HG02870 (cell line): Measurements from ENCODE around the gene GPC5.
"Not testable (repeated sequence)": the region's sequence is repeated elsewhere in the genome, so short reads cannot be mapped to it uniquely, and the experiment has no call there.

Experiments
- ATAC-seq: cut with Tn5 transposase; IDR thresholded peaks from one replicate; pipeline ENCODE4 v1.9.1; 2021; ENCODE audit warnings: mild to moderate bottlenecking, moderate library complexity; ENCODE audit not compliant: unreplicated experiment

Gene GPC5

DNA sequence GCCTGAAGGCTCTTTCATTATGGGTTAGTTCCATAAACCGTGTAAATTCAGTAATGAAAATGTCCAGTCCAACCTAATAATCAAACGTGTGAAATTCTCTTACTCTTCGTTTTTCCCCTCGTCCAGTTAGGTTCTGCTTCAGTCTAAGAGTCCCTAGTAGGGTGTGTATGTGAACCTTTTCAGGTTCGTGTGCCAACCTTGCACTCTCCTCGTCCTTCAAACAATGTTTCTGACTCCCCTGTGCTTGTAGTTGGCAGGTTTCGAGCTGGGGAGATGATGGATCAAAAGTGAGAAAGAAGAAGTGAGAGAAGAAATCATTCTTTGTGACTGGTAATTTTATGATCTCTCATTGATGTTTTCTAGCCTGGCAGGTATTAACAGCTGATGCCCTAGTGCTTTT is 366.1 kb downstream of the GPC5 start:
- no peak for ATAC-seq

DNA sequence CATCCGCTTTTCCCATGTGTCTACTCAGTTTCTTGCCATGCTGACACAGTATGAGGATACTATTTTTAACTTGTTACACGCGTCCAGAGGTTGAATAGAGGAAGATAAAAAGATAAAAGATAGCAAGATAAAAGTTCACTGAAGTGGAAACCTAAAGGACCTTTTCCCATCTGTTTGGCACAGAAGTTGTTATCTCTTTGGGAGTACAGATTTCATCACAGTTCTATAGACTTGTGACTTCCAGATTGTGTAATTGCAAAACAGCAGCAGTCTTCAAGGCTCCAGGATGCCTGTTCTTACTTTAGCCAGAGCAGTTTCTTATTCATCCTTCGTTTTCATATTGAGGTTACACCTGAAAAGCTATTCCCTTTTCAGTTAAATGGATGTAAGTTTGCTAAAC is 369.2 kb downstream of the GPC5 start:
- ATAC-seq, result no peak

DNA sequence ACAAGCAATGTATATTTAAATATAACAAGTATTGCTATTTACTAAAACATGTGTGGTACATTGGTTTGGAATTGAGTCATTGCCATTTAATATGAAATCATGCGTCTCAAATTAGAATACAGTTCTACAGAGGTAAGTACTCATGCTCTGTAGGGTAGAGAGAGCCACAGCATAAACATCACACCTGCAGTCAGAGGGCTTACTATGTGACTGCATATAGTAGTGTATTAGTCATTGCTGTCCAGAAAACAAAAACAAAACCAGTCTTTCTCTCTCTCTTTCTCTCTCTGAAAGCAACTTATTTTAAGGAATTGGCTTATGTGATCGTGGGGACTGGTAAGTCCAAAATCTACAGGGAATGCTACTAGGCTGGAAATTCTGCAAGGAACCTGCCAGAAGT is 370.3 kb downstream of the GPC5 start:
- ATAC-seq, result no peak

DNA sequence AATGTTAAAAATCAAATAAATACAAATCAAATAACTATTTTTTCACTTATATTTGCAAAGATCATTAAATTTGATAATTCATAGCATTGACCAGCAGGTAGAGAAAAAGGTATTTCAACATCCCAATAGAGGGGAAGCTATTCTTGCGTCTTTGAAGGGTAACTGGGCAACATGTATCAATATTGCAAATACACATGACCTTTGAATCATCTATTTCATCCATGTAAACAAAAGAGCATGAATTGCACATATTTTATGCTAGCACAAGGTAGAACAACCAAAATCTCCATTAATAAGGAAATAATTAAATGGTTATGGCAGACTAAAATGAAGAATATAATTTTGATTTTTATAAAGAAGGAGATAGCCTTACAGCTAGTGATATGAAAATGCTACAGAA is 372.8 kb downstream of the GPC5 start:
- ATAC-seq, result no peak

DNA sequence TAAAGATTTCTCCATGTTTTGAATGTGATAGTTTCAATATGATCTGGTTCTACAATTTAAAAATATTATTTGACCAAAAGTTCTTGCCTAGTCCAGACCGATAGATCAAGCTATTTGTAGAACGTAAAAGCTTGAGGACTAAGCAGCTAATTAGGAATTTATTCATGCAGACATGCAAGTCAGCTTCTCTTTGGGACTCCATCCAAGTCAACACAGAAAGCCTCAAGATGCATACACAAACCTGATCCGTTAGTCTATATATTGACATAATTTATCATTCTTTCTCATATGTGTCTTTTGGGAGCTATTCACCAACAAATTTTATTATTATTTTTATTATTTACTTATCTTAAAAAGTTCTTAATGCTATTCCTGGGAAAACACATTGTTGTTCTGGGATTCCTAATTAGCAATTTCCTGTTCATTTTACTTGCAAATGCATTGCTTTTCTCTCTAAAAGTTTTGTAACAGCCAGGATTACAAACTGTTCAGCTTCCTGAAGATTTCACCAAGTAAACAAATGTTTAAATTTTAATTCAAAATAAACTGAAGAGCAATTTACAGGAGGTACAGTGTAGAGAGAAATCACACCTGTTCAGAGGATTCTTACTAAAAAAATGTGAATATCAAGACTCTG is 375.3 kb downstream of the GPC5 start:
- ATAC-seq, result no peak

DNA sequence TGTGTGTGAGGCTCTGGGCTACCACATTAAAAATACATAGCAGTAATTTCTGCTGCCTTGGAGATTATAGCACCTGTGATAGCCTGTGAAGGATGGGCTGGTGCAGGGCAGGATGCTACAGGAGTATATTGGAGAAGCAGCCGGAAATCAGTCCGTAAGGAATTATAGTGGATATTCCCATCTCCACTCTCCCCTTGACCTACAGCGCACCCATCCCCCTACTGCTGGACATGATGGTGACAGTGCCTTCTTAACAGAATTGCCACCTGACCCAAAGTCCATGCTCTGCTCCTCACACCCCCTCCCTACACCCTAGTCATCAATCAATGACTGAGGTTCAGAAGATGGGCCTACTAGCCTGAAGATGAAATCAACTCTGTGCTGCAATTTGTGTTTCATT is 376.0 kb downstream of the GPC5 start:
- no peak for ATAC-seq

DNA sequence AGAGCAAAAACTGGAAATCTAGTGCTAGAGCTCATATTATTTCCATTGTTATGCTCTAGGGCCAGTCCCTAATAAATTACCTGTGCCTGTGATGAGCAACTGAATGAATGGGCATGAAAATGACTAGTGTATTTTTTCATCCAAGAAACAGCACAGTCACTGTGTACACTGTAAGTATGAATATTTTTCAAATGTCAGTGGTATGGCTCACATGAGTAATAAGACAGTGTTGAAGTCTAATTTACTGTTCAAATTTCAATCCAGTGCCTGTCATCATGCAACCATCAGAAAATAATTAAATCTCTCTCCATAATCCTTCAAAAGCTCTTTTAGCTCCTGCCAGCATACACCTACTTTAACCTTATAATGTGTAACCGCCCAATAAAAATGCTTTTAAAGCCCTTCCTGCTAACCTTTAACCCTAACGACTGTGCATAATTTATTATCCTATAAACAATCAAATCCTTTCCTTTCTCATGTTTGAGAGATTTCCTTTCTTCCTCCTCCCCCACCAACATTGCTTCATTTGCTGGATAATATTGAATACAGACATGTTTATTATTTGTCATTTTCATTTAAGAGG is 378.3 kb downstream of the GPC5 start:
- no peak for ATAC-seq

DNA sequence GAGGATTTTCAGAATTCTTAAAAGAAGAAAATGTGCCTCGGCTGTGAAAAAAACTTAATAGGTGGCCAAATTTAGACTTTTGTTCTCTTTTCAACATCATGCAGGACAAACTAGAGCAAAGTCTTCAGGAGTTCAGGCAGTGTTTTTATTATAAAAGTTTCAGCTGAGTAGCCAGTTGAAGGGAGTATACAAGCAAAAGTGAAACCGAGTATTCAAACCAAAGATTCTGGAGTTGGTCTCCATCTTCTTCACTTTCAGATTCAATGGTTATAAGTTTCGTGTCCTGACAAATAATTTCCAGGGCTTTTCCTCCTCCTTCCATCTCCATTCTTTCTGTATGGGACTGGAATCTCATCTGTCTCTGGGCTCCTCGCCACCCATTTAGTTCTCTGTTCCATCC is 379.7 kb downstream of the GPC5 start:
- ATAC-seq, result no peak

DNA sequence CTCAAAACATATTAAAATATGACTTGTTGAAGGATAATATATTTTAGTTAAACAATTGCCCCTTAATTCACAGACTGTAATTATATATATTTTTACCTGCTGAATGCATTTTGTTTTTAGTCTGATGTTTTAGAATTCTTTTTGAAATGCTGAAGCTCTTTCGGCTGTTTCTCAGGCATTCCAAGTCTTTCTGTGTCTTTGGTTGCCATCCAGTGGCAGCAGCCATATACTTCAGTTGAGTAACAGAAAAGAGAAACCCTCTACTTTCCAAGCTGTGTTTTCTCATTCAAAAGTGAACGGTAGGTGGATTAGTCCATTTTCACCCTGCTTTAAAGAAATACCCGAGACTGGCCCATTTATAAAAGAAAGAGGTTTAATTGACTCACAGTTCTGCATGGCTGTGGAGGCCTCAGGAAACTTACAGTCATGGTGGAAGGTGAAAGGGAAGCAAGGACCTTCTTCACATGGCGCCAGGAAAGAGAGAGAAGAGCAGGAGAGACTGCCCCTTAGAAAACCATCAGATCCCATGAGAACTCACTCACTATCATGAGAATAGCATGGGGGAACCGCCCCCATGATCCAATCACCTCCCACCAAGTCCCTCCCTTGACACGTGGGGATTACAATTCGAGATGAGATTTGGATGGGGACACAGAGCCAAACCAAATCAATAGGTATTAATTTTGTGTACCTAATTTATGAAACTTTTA is 383.7 kb downstream of the GPC5 start:
- not testable (repeated sequence) for ATAC-seq

DNA sequence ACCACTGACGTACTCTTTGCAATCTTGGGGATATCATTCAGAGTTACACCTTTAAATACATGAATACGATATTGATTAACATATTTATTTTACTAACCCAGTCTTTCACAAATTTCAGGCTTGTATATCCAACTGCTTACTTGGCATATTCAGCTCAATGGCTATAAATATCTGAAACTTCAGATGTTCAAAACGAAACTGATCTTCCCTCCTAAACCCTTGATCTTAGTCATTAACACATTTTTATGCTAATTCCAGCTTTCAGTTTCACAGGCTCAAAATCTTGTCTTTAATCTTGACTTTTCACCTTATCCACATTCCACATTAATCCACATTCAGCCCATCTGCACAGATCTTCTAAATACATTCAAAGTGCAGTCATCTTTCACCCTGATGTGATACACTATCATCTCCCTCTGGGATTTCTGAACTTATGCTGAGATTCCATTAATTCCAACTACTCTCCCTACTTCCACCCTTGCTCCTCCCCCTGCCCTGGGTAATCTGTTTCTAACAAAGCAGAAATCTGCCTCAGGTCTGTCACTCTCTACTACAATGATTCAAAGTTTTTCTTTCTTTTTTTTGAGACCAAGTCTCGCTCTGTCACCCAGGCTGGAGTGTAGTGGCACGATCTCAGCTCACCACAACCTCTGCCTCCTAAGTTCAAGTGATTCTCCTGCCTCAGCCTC is 387.2 kb downstream of the GPC5 start:
- ATAC-seq, result peak; percentile 80

DNA sequence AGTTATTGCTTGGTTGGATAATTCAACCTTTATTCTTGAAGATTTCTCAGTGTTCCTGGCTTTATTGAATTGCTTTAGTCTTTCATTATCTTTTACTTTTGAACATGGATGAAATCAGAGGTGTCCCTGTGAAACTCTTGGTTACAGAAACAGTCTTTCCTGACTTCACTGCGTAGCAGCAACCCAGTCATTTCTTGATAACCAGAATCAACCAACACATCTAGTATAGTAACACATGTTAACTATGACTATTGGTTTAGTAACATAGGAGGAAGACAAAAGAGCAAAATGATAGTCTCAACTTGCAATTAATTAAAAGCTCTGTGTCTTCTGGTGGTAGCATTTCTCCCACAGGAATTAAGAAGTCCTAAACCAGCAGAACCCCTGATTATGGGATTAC is 393.6 kb downstream of the GPC5 start:
- no peak for ATAC-seq

DNA sequence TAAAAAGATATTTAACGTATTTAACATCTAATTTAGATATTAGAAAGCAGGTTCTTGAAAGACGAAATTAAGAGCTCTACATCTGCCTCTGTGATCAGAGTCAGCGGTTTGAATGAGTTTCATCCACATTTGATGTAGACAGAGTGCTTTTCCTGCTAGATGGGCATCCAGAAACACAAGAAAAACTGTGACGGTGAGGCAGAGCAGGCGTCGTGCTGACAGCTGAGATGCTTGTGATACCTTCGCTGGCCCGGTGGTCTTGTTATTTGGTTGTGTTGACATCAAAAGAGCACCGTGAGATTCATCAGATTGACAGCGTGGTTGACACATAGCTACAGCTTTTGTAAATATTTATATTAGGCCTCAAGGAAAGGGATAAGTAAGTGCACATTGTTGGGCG is 399.1 kb downstream of the GPC5 start:
- ATAC-seq, result no peak

DNA sequence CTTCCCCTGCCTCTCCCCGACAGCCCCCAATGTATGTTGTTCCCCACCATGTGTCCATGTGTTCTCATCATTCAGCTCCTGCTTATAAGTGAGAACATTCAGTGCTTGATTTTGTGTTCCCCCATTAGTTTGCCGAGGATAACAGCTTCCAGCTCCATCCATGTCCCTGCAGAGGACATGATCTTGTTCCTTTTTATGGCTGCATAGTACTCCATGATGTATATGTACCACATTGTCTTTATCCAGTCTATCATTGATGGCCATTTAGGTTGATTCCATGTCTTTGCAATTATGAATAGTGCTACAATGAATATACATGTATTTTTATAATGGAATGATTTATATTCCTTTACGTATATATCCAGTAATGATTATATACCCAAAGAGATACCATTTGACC is 399.9 kb downstream of the GPC5 start:
- ATAC-seq, result not testable (repeated sequence)

DNA sequence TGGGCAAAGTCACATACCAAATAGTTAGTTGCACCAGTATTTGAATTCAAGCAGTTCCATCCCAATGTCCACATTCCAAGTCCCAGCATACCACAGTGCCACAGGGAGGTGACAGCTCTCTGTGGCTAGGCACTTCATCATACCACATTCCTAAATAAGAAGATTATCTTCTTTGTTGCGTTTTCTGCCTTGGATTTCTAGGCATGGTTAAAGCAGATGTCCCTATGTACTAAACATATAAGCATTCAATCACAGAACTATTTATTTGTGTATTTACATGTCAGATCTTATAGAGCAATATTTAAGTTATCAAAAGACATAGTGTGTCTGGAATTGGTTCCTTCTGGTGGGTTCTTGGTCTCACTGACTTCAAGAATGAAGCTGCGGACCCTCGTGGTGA is 403.4 kb downstream of the GPC5 start:
- not testable (repeated sequence) for ATAC-seq

DNA sequence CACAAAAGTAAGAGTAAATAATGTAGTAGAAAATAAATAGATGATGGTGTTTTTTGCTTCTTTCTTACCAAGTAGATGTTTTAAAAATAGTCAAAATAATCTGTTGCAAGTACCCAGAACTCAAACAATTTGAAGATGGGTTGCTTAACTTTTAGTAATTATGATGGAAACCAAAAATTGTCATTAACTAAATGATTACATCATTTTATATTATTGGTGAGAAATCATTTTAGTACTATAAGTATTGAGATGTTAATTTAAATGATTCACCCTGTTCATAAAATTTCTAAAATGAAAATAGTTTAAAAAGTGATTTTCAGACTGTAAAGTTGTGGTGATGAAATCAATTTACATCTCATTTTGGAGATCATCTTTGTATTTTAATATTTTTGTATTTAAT is 404.5 kb downstream of the GPC5 start:
- no peak for ATAC-seq

DNA sequence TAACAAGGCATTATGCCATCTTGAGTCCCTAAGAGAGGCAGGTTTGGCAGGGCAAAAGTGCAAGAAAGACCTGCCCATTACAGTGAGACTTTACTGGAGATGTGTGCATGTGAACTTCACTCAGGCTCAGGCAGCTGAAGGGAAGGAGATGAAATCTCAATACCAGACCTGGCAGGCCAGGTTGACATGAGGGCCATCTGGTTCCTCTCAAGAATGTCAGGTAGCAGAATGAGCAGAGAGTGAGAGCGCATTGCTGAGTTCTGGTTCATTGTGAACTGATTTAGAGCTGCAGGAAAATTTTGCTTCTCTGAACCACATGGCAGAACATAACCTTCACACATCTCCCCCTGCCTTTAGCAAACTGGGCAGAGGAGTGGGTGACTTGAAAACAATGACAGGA is 406.3 kb downstream of the GPC5 start:
- no peak for ATAC-seq

DNA sequence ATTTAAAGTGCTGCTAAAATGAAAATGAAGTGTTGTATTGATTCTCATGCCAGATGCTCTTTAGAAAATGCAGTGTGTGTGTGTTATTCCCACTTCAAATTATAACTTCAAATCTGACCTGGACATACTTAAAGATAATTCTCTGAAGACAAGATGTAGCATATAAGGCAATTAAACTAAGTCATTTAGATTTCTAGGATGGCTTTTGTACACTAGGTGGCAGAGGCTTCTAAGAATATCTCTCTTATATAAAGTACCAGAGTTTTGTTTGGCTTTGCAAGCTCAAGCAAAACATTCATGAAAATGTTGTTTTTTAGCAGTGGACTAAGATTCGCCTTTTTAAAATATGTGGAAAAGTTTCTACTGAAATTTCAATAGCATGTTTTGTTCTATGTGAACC is 407.2 kb downstream of the GPC5 start:
- ATAC-seq, result no peak

DNA sequence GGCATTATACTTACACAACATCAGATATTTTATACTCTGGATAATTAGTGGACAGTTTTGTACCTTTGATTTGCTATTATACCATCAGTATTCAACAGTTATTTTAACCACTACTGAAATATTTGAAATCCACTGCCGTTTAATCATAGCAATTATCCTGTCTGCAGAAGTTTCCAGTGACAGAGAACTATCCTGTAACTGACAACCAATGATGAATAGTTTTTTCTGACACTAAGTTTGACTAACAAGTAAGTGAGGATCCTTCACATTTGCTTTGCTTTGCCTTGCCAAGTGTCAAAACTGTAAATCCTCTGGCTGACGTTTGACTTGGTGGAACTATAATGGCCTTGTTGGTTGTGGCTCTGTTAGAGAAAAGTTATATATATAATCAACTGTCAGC is 410.7 kb downstream of the GPC5 start:
- ATAC-seq, result no peak

DNA sequence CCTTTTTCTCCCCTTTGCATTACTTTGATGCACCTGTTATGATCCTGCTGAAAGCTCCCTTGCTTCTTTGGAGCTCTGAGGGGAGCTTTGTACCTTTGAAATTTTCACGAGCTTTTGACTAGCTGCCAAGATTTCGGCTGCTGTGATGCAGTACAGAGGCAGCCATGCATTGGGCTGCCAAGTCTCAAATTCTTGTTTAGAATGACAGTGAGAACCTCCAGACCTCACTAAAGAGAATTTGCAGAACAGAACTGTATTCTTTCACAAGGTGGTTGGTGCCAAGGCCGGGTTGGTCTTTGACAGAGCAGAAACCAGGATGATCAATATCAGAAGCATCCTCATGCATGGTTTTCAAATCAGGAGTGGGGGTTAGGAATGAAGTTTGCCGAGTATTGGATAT is 414.8 kb downstream of the GPC5 start:
- no peak for ATAC-seq

DNA sequence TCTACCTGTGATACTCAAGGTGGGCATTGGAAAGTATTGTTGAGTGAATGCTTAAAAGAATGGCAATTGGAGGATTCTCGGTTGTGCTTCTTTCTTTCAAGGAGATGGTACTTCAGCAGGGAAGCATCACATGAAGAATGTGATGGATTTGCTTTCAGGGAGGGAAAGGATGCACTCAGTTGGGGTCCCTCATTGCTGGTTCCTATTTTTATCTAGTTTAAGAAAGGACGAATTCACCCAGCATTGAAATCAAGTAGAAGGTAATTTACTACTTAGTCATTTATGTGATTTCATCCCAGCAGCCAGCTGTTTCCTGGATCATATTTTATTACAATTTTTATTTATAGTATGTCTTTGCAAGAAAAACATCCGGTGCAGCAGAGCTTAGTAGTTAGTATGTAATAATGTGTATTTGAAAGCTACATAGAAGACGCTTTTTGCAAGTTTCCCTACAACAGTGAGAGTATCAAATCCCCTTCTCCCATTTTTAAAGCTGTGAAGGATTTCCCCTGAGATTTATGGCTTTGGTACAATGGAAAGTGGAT is 417.9 kb downstream of the GPC5 start:
- ATAC-seq, result no peak

DNA sequence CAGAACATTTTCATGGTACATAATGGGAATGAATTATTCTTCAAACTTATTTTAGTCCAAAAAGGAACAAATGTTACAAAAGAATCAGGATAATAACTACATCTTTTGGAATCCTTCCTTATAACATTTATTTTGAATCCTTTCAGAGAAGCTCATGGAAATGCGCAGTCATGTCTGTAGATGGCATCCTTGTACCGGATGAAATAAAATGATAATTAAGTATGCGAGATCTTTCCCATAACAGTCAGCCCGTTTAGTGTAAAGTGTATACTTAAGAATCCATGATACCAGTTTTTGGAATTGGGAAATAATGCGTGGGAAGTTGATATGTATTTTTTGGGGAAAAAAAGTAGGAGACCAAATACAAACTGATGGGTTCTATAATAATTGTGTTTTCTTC is 418.8 kb downstream of the GPC5 start:
- no peak for ATAC-seq

DNA sequence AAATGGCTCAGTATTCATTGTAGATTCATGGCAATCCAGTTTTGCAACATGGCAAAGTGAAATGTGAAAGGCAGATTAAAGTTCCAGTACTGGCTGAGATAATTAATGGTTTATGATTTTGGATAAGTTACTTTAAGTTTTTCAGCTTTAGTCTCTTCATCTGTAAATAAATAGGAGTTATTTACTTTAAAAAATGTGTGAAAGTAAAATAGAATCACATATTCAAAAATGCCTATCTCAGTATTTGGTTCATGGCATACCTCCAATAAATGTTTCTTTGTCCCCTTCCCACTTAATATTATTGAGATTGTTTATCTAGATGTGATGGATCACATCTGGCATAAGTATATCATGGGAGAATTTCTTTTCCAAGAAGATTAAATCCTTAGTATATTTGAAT is 426.0 kb downstream of the GPC5 start:
- no peak for ATAC-seq
